Measurements from ENCODE around the gene VARS2.

- TF ChIP-seq EZH2 (IDR thresholded peaks at IDR 0.05; ENCODE audit: borderline replicate concordance, low read depth, low read length, severe bottlenecking) (no peak), POLR2A (IDR thresholded peaks at IDR 0.05; ENCODE audit: low read depth, low read length) (no peak), POLR2AphosphoS5 (IDR thresholded peaks at IDR 0.05; ENCODE audit: insufficient read depth, low read depth, low read length) (no peak), JUN (IDR thresholded peaks at IDR 0.05; ENCODE audit: borderline replicate concordance, insufficient read depth, insufficient read length, low read depth) (no peak), MYC (IDR thresholded peaks at IDR 0.05; ENCODE audit: low read depth, low read length) (no peak)
- TF ChIP-seq, protein P1, sequence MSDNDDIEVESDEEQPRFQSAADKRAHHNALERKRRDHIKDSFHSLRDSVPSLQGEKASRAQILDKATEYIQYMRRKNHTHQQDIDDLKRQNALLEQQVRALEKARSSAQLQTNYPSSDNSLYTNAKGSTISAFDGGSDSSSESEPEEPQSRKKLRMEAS (IDR thresholded peaks at IDR 0.05; ENCODE audit: insufficient read depth, insufficient read length), result no peak
- TF ChIP-seq, protein P2, sequence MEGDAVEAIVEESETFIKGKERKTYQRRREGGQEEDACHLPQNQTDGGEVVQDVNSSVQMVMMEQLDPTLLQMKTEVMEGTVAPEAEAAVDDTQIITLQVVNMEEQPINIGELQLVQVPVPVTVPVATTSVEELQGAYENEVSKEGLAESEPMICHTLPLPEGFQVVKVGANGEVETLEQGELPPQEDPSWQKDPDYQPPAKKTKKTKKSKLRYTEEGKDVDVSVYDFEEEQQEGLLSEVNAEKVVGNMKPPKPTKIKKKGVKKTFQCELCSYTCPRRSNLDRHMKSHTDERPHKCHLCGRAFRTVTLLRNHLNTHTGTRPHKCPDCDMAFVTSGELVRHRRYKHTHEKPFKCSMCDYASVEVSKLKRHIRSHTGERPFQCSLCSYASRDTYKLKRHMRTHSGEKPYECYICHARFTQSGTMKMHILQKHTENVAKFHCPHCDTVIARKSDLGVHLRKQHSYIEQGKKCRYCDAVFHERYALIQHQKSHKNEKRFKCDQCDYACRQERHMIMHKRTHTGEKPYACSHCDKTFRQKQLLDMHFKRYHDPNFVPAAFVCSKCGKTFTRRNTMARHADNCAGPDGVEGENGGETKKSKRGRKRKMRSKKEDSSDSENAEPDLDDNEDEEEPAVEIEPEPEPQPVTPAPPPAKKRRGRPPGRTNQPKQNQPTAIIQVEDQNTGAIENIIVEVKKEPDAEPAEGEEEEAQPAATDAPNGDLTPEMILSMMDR (IDR thresholded peaks at IDR 0.05; ENCODE audit: extremely low read depth in 1 of 2, insufficient read depth in 1 of 2, low read depth in 1 of 2, low read length in 2 of 2), result no peak
Measured at GRCh38 chr6:30891450-30891723, 22.7 kb upstream of the VARS2 start.
